ENCODE results near the gene NT5E. TPM values are rescaled to one million over a fixed set of nuclear protein-coding genes. Genes with fewer than 3 reads are reported as not detected.

The NT5E gene
- total and polyA plus RNA-seq, 2 of the 13 experiments (the other 11 are each of a cell fraction or from before 2014, with no cell fraction given) = 9.5 to 33.0 TPM

DNA sequence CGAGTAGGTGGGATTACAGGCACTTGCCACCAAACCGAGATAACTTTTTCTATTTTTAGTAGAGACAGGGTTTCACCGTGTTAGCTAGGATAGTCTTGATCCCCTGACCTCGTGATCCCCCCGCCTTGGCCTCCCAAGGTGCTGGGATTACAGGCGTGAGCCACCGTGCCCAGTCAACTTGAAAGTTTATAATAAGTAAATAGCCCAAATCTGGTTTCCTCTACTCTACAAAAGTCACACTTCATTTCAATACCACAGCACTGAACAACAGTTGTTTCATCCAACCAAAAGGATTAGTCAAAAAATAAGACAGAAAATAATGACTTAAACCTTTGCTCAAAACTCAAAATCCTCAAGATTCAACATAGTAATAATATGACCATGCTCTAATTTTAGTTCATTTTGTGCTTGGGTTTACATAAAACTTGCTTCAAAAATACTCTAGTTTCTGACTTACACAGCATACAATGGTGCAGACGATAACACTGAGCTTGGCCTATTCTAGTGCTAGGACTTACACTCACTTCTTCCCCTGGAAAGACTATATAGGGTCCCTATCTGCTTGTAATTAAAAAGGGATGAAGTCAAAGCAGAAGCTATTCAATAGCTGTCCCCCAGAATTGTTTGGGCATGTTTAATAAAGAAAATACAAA is 56.7 kb downstream of the NT5E start:
- Histone ChIP-seq H3K4me3 (replicated peaks in 1 of 3; ENCODE audit: insufficient read depth in 1 of 3, low read depth in 2 of 3, low read length in 3 of 3) (no peak overlapping the region), H3K9ac (ENCODE audit: insufficient read depth, low read depth, low read length) (no peak overlapping the region), H3K36me3 (replicated peaks in 1 of 2; ENCODE audit: control insufficient read depth in 1 of 2, insufficient read depth in 2 of 2, low read length in 2 of 2) (peaks cover 4 to 9% of the 10 kb centered on the region in 2 experiments; a peak in 3 of 5 replicates), H3K27me3 (ENCODE audit: control insufficient read depth in 1 of 2, insufficient read depth in 2 of 2, low read length in 2 of 2) (no peaks in the 10 kb centered on the region; a peak in 1 of 5 replicates), H4K20me1 (ENCODE audit: insufficient read depth, low read length) (no peaks in the 10 kb centered on the region), H3K4me2 (ENCODE audit: low read depth, low read length) (no peak overlapping the region), H3K4me1 (ENCODE audit: insufficient read depth, low read length) (no peaks in the 10 kb centered on the region), H3K27ac (ENCODE audit: extremely low read length, insufficient read depth, low read length) (no peak overlapping the region), H3K79me2 (ENCODE audit: insufficient read depth, low read length) (no peaks in the 10 kb centered on the region), H3K9me3 (ENCODE audit: low read length) (no peaks in the 10 kb centered on the region), H2AFZ (ENCODE audit: low read length) (no peak overlapping the region)
- no TSS peak for BruUV-seq (replicated peaks)
- TF ChIP-seq, protein P1, sequence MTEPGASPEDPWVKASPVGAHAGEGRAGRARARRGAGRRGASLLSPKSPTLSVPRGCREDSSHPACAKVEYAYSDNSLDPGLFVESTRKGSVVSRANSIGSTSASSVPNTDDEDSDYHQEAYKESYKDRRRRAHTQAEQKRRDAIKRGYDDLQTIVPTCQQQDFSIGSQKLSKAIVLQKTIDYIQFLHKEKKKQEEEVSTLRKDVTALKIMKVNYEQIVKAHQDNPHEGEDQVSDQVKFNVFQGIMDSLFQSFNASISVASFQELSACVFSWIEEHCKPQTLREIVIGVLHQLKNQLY (CRISPR knock-in tag; IDR thresholded peaks at IDR 0.05) = no peak
- DNase-seq (ENCODE audit: low spot score) (no peak), ATAC-seq (no peak), FAIRE-seq (no peak)
- CTCF ChIA-PET (ENCODE audit: low intra/inter-chr PET ratio, low total read pairs) = no interaction called here
- POLR2A ChIA-PET = no interaction called here
- intact Hi-C loops (cut with micrococcal nuclease; ENCODE audit: unreplicated experiment) = no loop called here
- in situ Hi-C loops (cut with HindIII; ENCODE audit: extremely low pct_ligation_motif_present, low pct_unique_long_range_greater_than_20kb) = no loop called here
- WGBS (ENCODE audit: low lambda C conversion rate) = 98% methylated on average over 8 of the region's 8 CpGs

- no TSS peak for BruUV-seq (replicated peaks)
- CTCF ChIA-PET (ENCODE audit: low intra/inter-chr PET ratio, low total read pairs) = no interaction called here
- Histone ChIP-seq H3K27ac (ENCODE audit: extremely low read length, insufficient read depth, low read length) (no peak overlapping the region), H3K4me2 (ENCODE audit: low read depth, low read length) (no peak overlapping the region), H4K20me1 (ENCODE audit: insufficient read depth, low read length) (no peaks in the 10 kb centered on the region), H3K9ac (ENCODE audit: insufficient read depth, low read depth, low read length) (no peak overlapping the region), H3K9me3 (ENCODE audit: low read length) (no peaks in the 10 kb centered on the region), H3K27me3 (ENCODE audit: control insufficient read depth in 1 of 2, insufficient read depth in 2 of 2, low read length in 2 of 2) (no peaks in the 10 kb centered on the region), H3K79me2 (ENCODE audit: insufficient read depth, low read length) (no peaks in the 10 kb centered on the region), H3K4me3 (replicated peaks in 1 of 3; ENCODE audit: insufficient read depth in 1 of 3, low read depth in 2 of 3, low read length in 3 of 3) (no peak overlapping the region), H3K4me1 (ENCODE audit: insufficient read depth, low read length) (peaks cover 10% of the 10 kb centered on the region), H3K36me3 (replicated peaks in 1 of 2; ENCODE audit: control insufficient read depth in 1 of 2, insufficient read depth in 2 of 2, low read length in 2 of 2) (peaks cover 6 to 31% of the 10 kb centered on the region in 2 experiments), H2AFZ (ENCODE audit: low read length) (no peak overlapping the region)
- no peak for ATAC-seq
- intact Hi-C loops (cut with micrococcal nuclease; ENCODE audit: unreplicated experiment) = no loop called here
- DNase-seq (ENCODE audit: low spot score) = peak; percentile 44
- in situ Hi-C loops (cut with HindIII; ENCODE audit: extremely low pct_ligation_motif_present, low pct_unique_long_range_greater_than_20kb) = no loop called here
- POLR2A ChIA-PET = no interaction called here
- no peak for FAIRE-seq
- no peak for TF ChIP-seq ZNF574 (CRISPR knock-in tag; IDR thresholded peaks at IDR 0.05)
- no peak for TF ChIP-seq IRF9 (CRISPR knock-in tag; IDR thresholded peaks at IDR 0.05; ENCODE audit: borderline replicate concordance)
- TF ChIP-seq ZNF143 (CRISPR knock-in tag; IDR thresholded peaks at IDR 0.05) = no peak
- TF ChIP-seq CEBPB (IDR thresholded peaks at IDR 0.05; ENCODE audit: borderline replicate concordance, low read depth, low read length) = peak; percentile 57; the same call in 1 of the 2 replicates
- no peak for TF ChIP-seq PCBP2 (optimal IDR thresholded peaks at IDR 0.05; ENCODE audit: low read depth, low read length, poor library complexity, severe bottlenecking)
- no peak for TF ChIP-seq RXRA (CRISPR knock-in tag; IDR thresholded peaks at IDR 0.05)
- TF ChIP-seq, protein P2, sequence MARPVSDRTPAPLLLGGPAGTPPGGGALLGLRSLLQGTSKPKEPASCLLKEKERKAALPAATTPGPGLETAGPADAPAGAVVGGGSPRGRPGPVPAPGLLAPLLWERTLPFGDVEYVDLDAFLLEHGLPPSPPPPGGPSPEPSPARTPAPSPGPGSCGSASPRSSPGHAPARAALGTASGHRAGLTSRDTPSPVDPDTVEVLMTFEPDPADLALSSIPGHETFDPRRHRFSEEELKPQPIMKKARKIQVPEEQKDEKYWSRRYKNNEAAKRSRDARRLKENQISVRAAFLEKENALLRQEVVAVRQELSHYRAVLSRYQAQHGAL (CRISPR knock-in tag; IDR thresholded peaks at IDR 0.05; ENCODE audit: not compliant biosample characterization) = no peak
- no peak for TF ChIP-seq NFRKB (IDR thresholded peaks at IDR 0.05)
- peak; percentile 59; the same call in 1 of the 2 replicates for TF ChIP-seq ARID3A (IDR thresholded peaks at IDR 0.05; ENCODE audit: low read depth, low read length)
- no peak for TF ChIP-seq ZNF138 (CRISPR knock-in tag; IDR thresholded peaks at IDR 0.05; ENCODE audit: low read depth)
Measured at GRCh38 chr6:85516168-85516567, 66.3 kb downstream of the NT5E start.

All from HepG2 (cell line).